Measurements from ENCODE around the gene MARCHF3.
A peak's percentile ranks its signal among the peaks of the same experiment; 100 is the strongest.
"Not testable (repeated sequence)": the region's sequence is repeated elsewhere in the genome, so short reads cannot be mapped to it uniquely, and the experiment has no call there.

Gene MARCHF3

GRCh38 chr5:126865299-126865698 is 165.1 kb downstream of the MARCHF3 start:
- peak; percentile 51 for DNase-seq (ENCODE audit: low read depth)
- H3K9me3 ChIP-seq (ENCODE audit: control insufficient read depth, low read length), result no peaks in the 10 kb centered on the region
- H3K4me1 ChIP-seq (ENCODE audit: control insufficient read depth, insufficient read depth, low read length), result peaks cover 12% of the 10 kb centered on the region
- H3K27me3 ChIP-seq (replicated peaks; ENCODE audit: control insufficient read depth, insufficient read depth, low read length), result no peaks in the 10 kb centered on the region
- H3K9ac ChIP-seq (ENCODE audit: low read length), result no peak overlapping the region
- H3K4me3 ChIP-seq (ENCODE audit: low read length), result no peak overlapping the region
- no peaks in the 10 kb centered on the region for H3K36me3 ChIP-seq (ENCODE audit: control insufficient read depth, insufficient read depth, low read length, severe bottlenecking)

GRCh38 chr5:126864042-126864688 is 166.2 kb downstream of the MARCHF3 start:
- Histone ChIP-seq H3K27me3 (replicated peaks; ENCODE audit: control insufficient read depth, insufficient read depth, low read length) (no peaks in the 10 kb centered on the region), H3K9me3 (ENCODE audit: control insufficient read depth, low read length) (no peaks in the 10 kb centered on the region), H3K4me3 (ENCODE audit: low read length) (no peak overlapping the region), H3K4me1 (ENCODE audit: control insufficient read depth, insufficient read depth, low read length) (peaks cover 11% of the 10 kb centered on the region), H3K9ac (ENCODE audit: low read length) (no peak overlapping the region), H3K36me3 (ENCODE audit: control insufficient read depth, insufficient read depth, low read length, severe bottlenecking) (no peaks in the 10 kb centered on the region)
- no peak for DNase-seq (ENCODE audit: low read depth)

- Histone ChIP-seq H3K9me3 (ENCODE audit: control insufficient read depth, low read length) (no peaks in the 10 kb centered on the region), H3K4me3 (ENCODE audit: low read length) (no peak overlapping the region), H3K27me3 (replicated peaks; ENCODE audit: control insufficient read depth, insufficient read depth, low read length) (no peaks in the 10 kb centered on the region), H3K9ac (ENCODE audit: low read length) (no peak overlapping the region), H3K36me3 (ENCODE audit: control insufficient read depth, insufficient read depth, low read length, severe bottlenecking) (no peaks in the 10 kb centered on the region), H3K4me1 (ENCODE audit: control insufficient read depth, insufficient read depth, low read length) (peaks cover 8% of the 10 kb centered on the region)
- no peak for DNase-seq (ENCODE audit: low read depth)
Observed at GRCh38 chr5:126863402-126863801, 167.0 kb downstream of the MARCHF3 start.

- Histone ChIP-seq H3K27me3 (replicated peaks; ENCODE audit: control insufficient read depth, insufficient read depth, low read length) (no peaks in the 10 kb centered on the region), H3K36me3 (ENCODE audit: control insufficient read depth, insufficient read depth, low read length, severe bottlenecking) (no peaks in the 10 kb centered on the region), H3K4me1 (ENCODE audit: control insufficient read depth, insufficient read depth, low read length) (peaks cover 17% of the 10 kb centered on the region), H3K9ac (ENCODE audit: low read length) (no peak overlapping the region), H3K4me3 (ENCODE audit: low read length) (no peak overlapping the region), H3K9me3 (ENCODE audit: control insufficient read depth, low read length) (no peaks in the 10 kb centered on the region)
- DNase-seq (ENCODE audit: low read depth), result no peak
Observed at GRCh38 chr5:126858441-126858840, 171.9 kb downstream of the MARCHF3 start.

GRCh38 chr5:126857472-126858410 is 172.6 kb downstream of the MARCHF3 start:
- peak overlapping the region; percentile 18 for H3K4me3 ChIP-seq (ENCODE audit: low read length)
- peaks cover 18% of the 10 kb centered on the region for H3K4me1 ChIP-seq (ENCODE audit: control insufficient read depth, insufficient read depth, low read length)
- no peaks in the 10 kb centered on the region for H3K9me3 ChIP-seq (ENCODE audit: control insufficient read depth, low read length)
- no peaks in the 10 kb centered on the region for H3K36me3 ChIP-seq (ENCODE audit: control insufficient read depth, insufficient read depth, low read length, severe bottlenecking)
- H3K27me3 ChIP-seq (replicated peaks; ENCODE audit: control insufficient read depth, insufficient read depth, low read length), result no peaks in the 10 kb centered on the region
- no peak for DNase-seq (ENCODE audit: low read depth)
- H3K9ac ChIP-seq (ENCODE audit: low read length), result no peak overlapping the region

- no peak overlapping the region for H3K4me3 ChIP-seq (ENCODE audit: low read length)
- H3K36me3 ChIP-seq (ENCODE audit: control insufficient read depth, insufficient read depth, low read length, severe bottlenecking), result no peaks in the 10 kb centered on the region
- H3K9me3 ChIP-seq (ENCODE audit: control insufficient read depth, low read length), result no peaks in the 10 kb centered on the region
- peaks cover 38% of the 10 kb centered on the region for H3K4me1 ChIP-seq (ENCODE audit: control insufficient read depth, insufficient read depth, low read length)
- DNase-seq (ENCODE audit: low read depth), result no peak
- H3K27me3 ChIP-seq (replicated peaks; ENCODE audit: control insufficient read depth, insufficient read depth, low read length), result peaks cover 5% of the 10 kb centered on the region
- no peak overlapping the region for H3K9ac ChIP-seq (ENCODE audit: low read length)
Observed at GRCh38 chr5:126855266-126855665, 175.1 kb downstream of the MARCHF3 start.

- H3K4me3 ChIP-seq (ENCODE audit: low read length), result no peak overlapping the region
- no peak for DNase-seq (ENCODE audit: low read depth)
- H3K9ac ChIP-seq (ENCODE audit: low read length), result no peak overlapping the region
- H3K9me3 ChIP-seq (ENCODE audit: control insufficient read depth, low read length), result no peaks in the 10 kb centered on the region
- H3K36me3 ChIP-seq (ENCODE audit: control insufficient read depth, insufficient read depth, low read length, severe bottlenecking), result no peaks in the 10 kb centered on the region
- peaks cover 40% of the 10 kb centered on the region for H3K4me1 ChIP-seq (ENCODE audit: control insufficient read depth, insufficient read depth, low read length)
- peaks cover 5% of the 10 kb centered on the region for H3K27me3 ChIP-seq (replicated peaks; ENCODE audit: control insufficient read depth, insufficient read depth, low read length)
Observed at GRCh38 chr5:126854526-126855110, 175.7 kb downstream of the MARCHF3 start.

GRCh38 chr5:126853541-126854307 is 176.6 kb downstream of the MARCHF3 start:
- DNase-seq (ENCODE audit: low read depth); H3K9ac ChIP-seq (ENCODE audit: low read length); H3K36me3 ChIP-seq (ENCODE audit: control insufficient read depth, insufficient read depth, low read length, severe bottlenecking); H3K4me3 ChIP-seq (ENCODE audit: low read length); H3K27me3 ChIP-seq (replicated peaks; ENCODE audit: control insufficient read depth, insufficient read depth, low read length); H3K9me3 ChIP-seq (ENCODE audit: control insufficient read depth, low read length): not testable (repeated sequence)
- peaks cover 48% of the 10 kb centered on the region for H3K4me1 ChIP-seq (ENCODE audit: control insufficient read depth, insufficient read depth, low read length)

- H3K9me3 ChIP-seq (ENCODE audit: control insufficient read depth, low read length), result no peaks in the 10 kb centered on the region
- DNase-seq (ENCODE audit: low read depth), result no peak
- no peak overlapping the region for H3K9ac ChIP-seq (ENCODE audit: low read length)
- H3K36me3 ChIP-seq (ENCODE audit: control insufficient read depth, insufficient read depth, low read length, severe bottlenecking), result no peaks in the 10 kb centered on the region
- H3K4me3 ChIP-seq (ENCODE audit: low read length), result no peak overlapping the region
- peaks cover 51% of the 10 kb centered on the region for H3K4me1 ChIP-seq (ENCODE audit: control insufficient read depth, insufficient read depth, low read length)
- peaks cover 5% of the 10 kb centered on the region for H3K27me3 ChIP-seq (replicated peaks; ENCODE audit: control insufficient read depth, insufficient read depth, low read length)
Observed at GRCh38 chr5:126852841-126853271, 177.5 kb downstream of the MARCHF3 start.

GRCh38 chr5:126852091-126852571 is 178.2 kb downstream of the MARCHF3 start:
- Histone ChIP-seq H3K27me3 (replicated peaks; ENCODE audit: control insufficient read depth, insufficient read depth, low read length) (peaks cover 5% of the 10 kb centered on the region), H3K9ac (ENCODE audit: low read length) (peak overlapping the region; percentile 30), H3K4me1 (ENCODE audit: control insufficient read depth, insufficient read depth, low read length) (peaks cover 51% of the 10 kb centered on the region), H3K9me3 (ENCODE audit: control insufficient read depth, low read length) (no peaks in the 10 kb centered on the region), H3K4me3 (ENCODE audit: low read length) (peak overlapping the region; percentile 61), H3K36me3 (ENCODE audit: control insufficient read depth, insufficient read depth, low read length, severe bottlenecking) (no peaks in the 10 kb centered on the region)
- DNase-seq (ENCODE audit: low read depth), result no peak
